ENCODE data around the gene BORCS6.

BORCS6 gene

GRCh38 chr17:8151120-8151640 lies 38.8 kb downstream of the BORCS6 start:
- no peak overlapping the region for H3K27ac ChIP-seq (ENCODE audit: low read depth, low read length)
- peak overlapping the region; percentile 91 for H3K4me3 ChIP-seq (ENCODE audit: low read depth, low read length)
- H3K27me3 ChIP-seq (ENCODE audit: control insufficient read depth, insufficient read depth, low read length), result no peaks in the 10 kb centered on the region
- H3K9me3 ChIP-seq (ENCODE audit: control insufficient read depth, insufficient read depth, low read depth, low read length), result no peaks in the 10 kb centered on the region
- peaks cover 39% of the 10 kb centered on the region for H3K36me3 ChIP-seq (ENCODE audit: control insufficient read depth, insufficient read depth, low read length)
- peak overlapping the region; percentile 56 for H3K9ac ChIP-seq (ENCODE audit: low read length)
- H3K4me1 ChIP-seq (ENCODE audit: control insufficient read depth, insufficient read depth, low read length), result peaks cover 33% of the 10 kb centered on the region

- Histone ChIP-seq H3K9ac (ENCODE audit: low read length) (no peak overlapping the region), H3K27me3 (ENCODE audit: control insufficient read depth, insufficient read depth, low read length) (no peaks in the 10 kb centered on the region), H3K4me3 (ENCODE audit: low read depth, low read length) (peak overlapping the region; percentile 91), H3K36me3 (ENCODE audit: control insufficient read depth, insufficient read depth, low read length) (peaks cover 46% of the 10 kb centered on the region), H3K27ac (ENCODE audit: low read depth, low read length) (no peak overlapping the region), H3K9me3 (ENCODE audit: control insufficient read depth, insufficient read depth, low read depth, low read length) (no peaks in the 10 kb centered on the region), H3K4me1 (ENCODE audit: control insufficient read depth, insufficient read depth, low read length) (peaks cover 29% of the 10 kb centered on the region)
These were observed 39.5 kb downstream of the BORCS6 start for GRCh38 chr17:8150194-8151119.

GRCh38 chr17:8149419-8150193 lies 40.4 kb downstream of the BORCS6 start:
- H3K27me3 ChIP-seq (ENCODE audit: control insufficient read depth, insufficient read depth, low read length), result no peaks in the 10 kb centered on the region
- no peaks in the 10 kb centered on the region for H3K9me3 ChIP-seq (ENCODE audit: control insufficient read depth, insufficient read depth, low read depth, low read length)
- H3K4me1 ChIP-seq (ENCODE audit: control insufficient read depth, insufficient read depth, low read length), result peaks cover 21% of the 10 kb centered on the region
- H3K27ac ChIP-seq (ENCODE audit: low read depth, low read length), result no peak overlapping the region
- H3K9ac ChIP-seq (ENCODE audit: low read length), result no peak overlapping the region
- H3K36me3 ChIP-seq (ENCODE audit: control insufficient read depth, insufficient read depth, low read length), result peaks cover 53% of the 10 kb centered on the region
- H3K4me3 ChIP-seq (ENCODE audit: low read depth, low read length), result no peak overlapping the region

- no peak overlapping the region for H3K4me3 ChIP-seq (ENCODE audit: low read depth, low read length)
- H3K9ac ChIP-seq (ENCODE audit: low read length), result no peak overlapping the region
- H3K4me1 ChIP-seq (ENCODE audit: control insufficient read depth, insufficient read depth, low read length), result peaks cover 16% of the 10 kb centered on the region
- H3K27me3 ChIP-seq (ENCODE audit: control insufficient read depth, insufficient read depth, low read length), result no peaks in the 10 kb centered on the region
- peaks cover 63% of the 10 kb centered on the region for H3K36me3 ChIP-seq (ENCODE audit: control insufficient read depth, insufficient read depth, low read length)
- no peaks in the 10 kb centered on the region for H3K9me3 ChIP-seq (ENCODE audit: control insufficient read depth, insufficient read depth, low read depth, low read length)
- no peak overlapping the region for H3K27ac ChIP-seq (ENCODE audit: low read depth, low read length)
These were observed 41.4 kb downstream of the BORCS6 start for GRCh38 chr17:8148560-8148959.

GRCh38 chr17:8147805-8148404 lies 42.1 kb downstream of the BORCS6 start:
- H3K9ac ChIP-seq (ENCODE audit: low read length), result no peak overlapping the region
- H3K4me1 ChIP-seq (ENCODE audit: control insufficient read depth, insufficient read depth, low read length), result peaks cover 10% of the 10 kb centered on the region
- H3K4me3 ChIP-seq (ENCODE audit: low read depth, low read length), result no peak overlapping the region
- H3K27ac ChIP-seq (ENCODE audit: low read depth, low read length), result no peak overlapping the region
- peaks cover 64% of the 10 kb centered on the region for H3K36me3 ChIP-seq (ENCODE audit: control insufficient read depth, insufficient read depth, low read length)
- no peaks in the 10 kb centered on the region for H3K9me3 ChIP-seq (ENCODE audit: control insufficient read depth, insufficient read depth, low read depth, low read length)
- H3K27me3 ChIP-seq (ENCODE audit: control insufficient read depth, insufficient read depth, low read length), result no peaks in the 10 kb centered on the region

GRCh38 chr17:8147141-8147804 lies 42.7 kb downstream of the BORCS6 start:
- peaks cover 70% of the 10 kb centered on the region for H3K36me3 ChIP-seq (ENCODE audit: control insufficient read depth, insufficient read depth, low read length)
- H3K9ac ChIP-seq (ENCODE audit: low read length), result no peak overlapping the region
- H3K27ac ChIP-seq (ENCODE audit: low read depth, low read length), result no peak overlapping the region
- no peak overlapping the region for H3K4me3 ChIP-seq (ENCODE audit: low read depth, low read length)
- H3K4me1 ChIP-seq (ENCODE audit: control insufficient read depth, insufficient read depth, low read length), result peaks cover 4% of the 10 kb centered on the region
- no peaks in the 10 kb centered on the region for H3K9me3 ChIP-seq (ENCODE audit: control insufficient read depth, insufficient read depth, low read depth, low read length)
- no peaks in the 10 kb centered on the region for H3K27me3 ChIP-seq (ENCODE audit: control insufficient read depth, insufficient read depth, low read length)

- no peaks in the 10 kb centered on the region for H3K9me3 ChIP-seq (ENCODE audit: control insufficient read depth, insufficient read depth, low read depth, low read length)
- peaks cover 76% of the 10 kb centered on the region for H3K36me3 ChIP-seq (ENCODE audit: control insufficient read depth, insufficient read depth, low read length)
- H3K27ac ChIP-seq (ENCODE audit: low read depth, low read length), result no peak overlapping the region
These were observed 43.4 kb downstream of the BORCS6 start for GRCh38 chr17:8146381-8147140.

GRCh38 chr17:8145811-8146210 lies 44.2 kb downstream of the BORCS6 start:
- Histone ChIP-seq H3K27me3 (ENCODE audit: control insufficient read depth, insufficient read depth, low read length) (no peaks in the 10 kb centered on the region), H3K9ac (ENCODE audit: low read length) (no peak overlapping the region), H3K36me3 (ENCODE audit: control insufficient read depth, insufficient read depth, low read length) (peaks cover 83% of the 10 kb centered on the region), H3K27ac (ENCODE audit: low read depth, low read length) (no peak overlapping the region), H3K4me1 (ENCODE audit: control insufficient read depth, insufficient read depth, low read length) (peaks cover 2% of the 10 kb centered on the region), H3K4me3 (ENCODE audit: low read depth, low read length) (no peak overlapping the region), H3K9me3 (ENCODE audit: control insufficient read depth, insufficient read depth, low read depth, low read length) (no peaks in the 10 kb centered on the region)

More at GRCh38 chr17:8146381-8147140, 43.4 kb downstream of the BORCS6 start:
- peaks cover 4% of the 10 kb centered on the region for H3K4me1 ChIP-seq (ENCODE audit: control insufficient read depth, insufficient read depth, low read length)
- H3K27me3 ChIP-seq (ENCODE audit: control insufficient read depth, insufficient read depth, low read length), result no peaks in the 10 kb centered on the region
- H3K9ac ChIP-seq (ENCODE audit: low read length), result no peak overlapping the region
- H3K4me3 ChIP-seq (ENCODE audit: low read depth, low read length), result no peak overlapping the region

GRCh38 chr17:8144401-8145231 lies 45.4 kb downstream of the BORCS6 start:
- Histone ChIP-seq H3K27me3 (ENCODE audit: control insufficient read depth, insufficient read depth, low read length) (no peaks in the 10 kb centered on the region), H3K9ac (ENCODE audit: low read length) (no peak overlapping the region), H3K4me1 (ENCODE audit: control insufficient read depth, insufficient read depth, low read length) (no peaks in the 10 kb centered on the region), H3K9me3 (ENCODE audit: control insufficient read depth, insufficient read depth, low read depth, low read length) (no peaks in the 10 kb centered on the region), H3K27ac (ENCODE audit: low read depth, low read length) (no peak overlapping the region), H3K36me3 (ENCODE audit: control insufficient read depth, insufficient read depth, low read length) (peaks cover 86% of the 10 kb centered on the region), H3K4me3 (ENCODE audit: low read depth, low read length) (no peak overlapping the region)
